ENCODE data around the gene ZNF214.

DNA sequence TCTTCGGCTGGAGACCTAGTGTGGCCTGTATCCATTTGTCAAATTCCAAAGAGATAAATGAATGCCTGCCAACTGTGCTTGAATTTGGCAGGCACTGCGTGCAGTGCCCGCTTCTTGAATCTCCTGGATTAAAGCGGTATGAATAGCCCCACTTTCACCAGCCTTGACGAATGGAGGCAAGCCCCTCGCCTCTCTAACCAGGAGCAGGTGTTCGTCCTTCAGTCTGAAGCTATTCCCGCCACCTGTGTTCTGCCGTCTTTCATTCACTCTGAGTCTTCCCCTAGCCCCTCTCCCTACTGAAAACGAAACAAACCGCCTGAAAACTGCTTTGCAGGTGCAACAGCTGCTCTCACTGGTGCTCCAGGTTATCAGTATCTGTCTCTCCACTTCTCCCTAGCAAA is 11.3 kb upstream of the ZNF214 start:
- TF ChIP-seq, protein P1, sequence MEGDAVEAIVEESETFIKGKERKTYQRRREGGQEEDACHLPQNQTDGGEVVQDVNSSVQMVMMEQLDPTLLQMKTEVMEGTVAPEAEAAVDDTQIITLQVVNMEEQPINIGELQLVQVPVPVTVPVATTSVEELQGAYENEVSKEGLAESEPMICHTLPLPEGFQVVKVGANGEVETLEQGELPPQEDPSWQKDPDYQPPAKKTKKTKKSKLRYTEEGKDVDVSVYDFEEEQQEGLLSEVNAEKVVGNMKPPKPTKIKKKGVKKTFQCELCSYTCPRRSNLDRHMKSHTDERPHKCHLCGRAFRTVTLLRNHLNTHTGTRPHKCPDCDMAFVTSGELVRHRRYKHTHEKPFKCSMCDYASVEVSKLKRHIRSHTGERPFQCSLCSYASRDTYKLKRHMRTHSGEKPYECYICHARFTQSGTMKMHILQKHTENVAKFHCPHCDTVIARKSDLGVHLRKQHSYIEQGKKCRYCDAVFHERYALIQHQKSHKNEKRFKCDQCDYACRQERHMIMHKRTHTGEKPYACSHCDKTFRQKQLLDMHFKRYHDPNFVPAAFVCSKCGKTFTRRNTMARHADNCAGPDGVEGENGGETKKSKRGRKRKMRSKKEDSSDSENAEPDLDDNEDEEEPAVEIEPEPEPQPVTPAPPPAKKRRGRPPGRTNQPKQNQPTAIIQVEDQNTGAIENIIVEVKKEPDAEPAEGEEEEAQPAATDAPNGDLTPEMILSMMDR (IDR thresholded peaks at IDR 0.05; ENCODE audit: insufficient read depth, low read length, poor library complexity, severe bottlenecking): no peak
- TF ChIP-seq EZH2phosphoT487 (conservative IDR thresholded peaks at IDR 0.05; ENCODE audit: low read length): no peak

Measured in SU-DHL-6 (cell line).